Thyroid gland (tissue), 4 donors: ENCODE measurements around the gene DCTN3. TPM values are rescaled to one million over a fixed set of nuclear protein-coding genes. Genes with fewer than 3 reads are reported as not detected.
A peak's percentile ranks its signal among the peaks of the same experiment; 100 is the strongest.

Experiments
- DNase-seq, 2 donors: peaks; one replicate each; pipeline ENCODE4 v3.0.0-alpha.2; 2019
- H3K27ac ChIP-seq, 3 donors: fragments of 200-600 bp; sonication (generic); 1 replicate in 2 of 3; 2 replicates in 1 of 3; pipeline ENCODE4 v1.5.1; 2016 to 2019; ENCODE audit warnings: mild to moderate bottlenecking in 1 of 3, moderate library complexity in 1 of 3
- H3K27me3 ChIP-seq: fragments of 200-600 bp; sonication (generic); one replicate; pipeline ENCODE4 v1.5.1; 2019
- H3K36me3 ChIP-seq, 2 donors: fragments of 200-600 bp; sonication (generic); one replicate each; pipeline ENCODE4 v1.5.1; 2016 to 2019
- H3K4me1 ChIP-seq, 2 donors: fragments of 200-600 bp; sonication (generic); one replicate each; pipeline ENCODE4 v1.5.1; 2017 to 2019
- H3K4me3 ChIP-seq, 3 donors: fragments of 200-600 bp; sonication (generic); replicated peaks in 1 of 3; 1 replicate in 2 of 3; 2 replicates in 1 of 3; pipeline ENCODE4 v1.5.1; 2016; ENCODE audit warnings: mild to moderate bottlenecking in 1 of 3
- H3K9me3 ChIP-seq: fragments of 200-600 bp; sonication (generic); one replicate; pipeline ENCODE4 v1.5.1; 2017
- CTCF ChIP-seq, 6 experiments: fragments of 200-600 bp in 3 of 6; fragments of 450-650 bp in 3 of 6; sonication (generic) in 3 of 6; IDR thresholded peaks; one replicate each; pipeline ENCODE4 v1.5.1; 2016 to 2019; ENCODE audit warnings: antibody characterized with exemption in 6 of 6, mild to moderate bottlenecking in 2 of 6, inconsistent platforms in 1 of 6, moderate library complexity in 1 of 6
- POLR2A ChIP-seq, 2 donors: fragments of 450-650 bp; IDR thresholded peaks; one replicate each; pipeline ENCODE4 v1.6.1; 2017; ENCODE audit warnings: antibody characterized with exemption in 2 of 2, mild to moderate bottlenecking in 2 of 2, moderate library complexity in 1 of 2
- WGBS, 2 donors: methylation state at CpG; one replicate each; pipeline ENCODE4 v1.1.5; 2017; 5-methylcytosine and 5-hydroxymethylcytosine counted together
- intact Hi-C: fragments of 100-400 bp; cut with DNase I; formaldehyde crosslinking; loops from one replicate; pipeline ENCODE4 v1.15.1; 2023
- total RNA-seq, 4 donors: library from RNA; depleted of rRNA; stranded (reverse); fragments of >200 nt; gene quantifications; one replicate each; pipeline ENCODE4 v1.2.3, GENCODE V29; 2016

Gene DCTN3
- total RNA-seq, 4 donors from 2014 or later = 54.6 to 140 (median 89.2) TPM

GRCh38 chr9:34629491-34629808 is 9.2 kb upstream of the DCTN3 start:
- WGBS, 2 donors = 8 to 13% methylated on average over 5 of the region's 5 CpGs
- DNase-seq = no peak
- intact Hi-C loops = no loop called here
- no peaks in the 10 kb centered on the region for H3K9me3 ChIP-seq
- TF ChIP-seq CTCF (IDR thresholded peaks at IDR 0.05) = no peak
- no peak for TF ChIP-seq POLR2A (IDR thresholded peaks at IDR 0.05)
- peaks cover 15% of the 10 kb centered on the region for H3K27me3 ChIP-seq
- peak overlapping the region in 1 of 3 donors; percentile 22 for H3K4me3 ChIP-seq
- no peak overlapping the region for H3K27ac ChIP-seq
- peaks cover 5 to 12% of the 10 kb centered on the region in 2 donors for H3K4me1 ChIP-seq
- no peaks in the 10 kb centered on the region for H3K36me3 ChIP-seq

- DNase-seq = peak; percentile 58 to 66
- intact Hi-C loops = no loop called here
These were observed 8.6 kb upstream of the DCTN3 start, which contains the start of gene ARID3C for GRCh38 chr9:34628656-34629490. TSS of gene ARID3C (minus strand) at chr9:34629066. CDS start at chr9:34628014, 1,052 bp downstream.

GRCh38 chr9:34627716-34628655 is 7.7 kb upstream of the DCTN3 start:
- no peak for TF ChIP-seq CTCF (IDR thresholded peaks at IDR 0.05)
- no peak for TF ChIP-seq POLR2A (IDR thresholded peaks at IDR 0.05)
- no peak overlapping the region for H3K27ac ChIP-seq
- WGBS, 2 donors = 34 to 36% methylated on average over 15 to 19 of the region's 20 CpGs
- H3K36me3 ChIP-seq = no peaks in the 10 kb centered on the region
- intact Hi-C loops = no loop called here
- no peaks in the 10 kb centered on the region for H3K9me3 ChIP-seq
- peaks cover 8 to 21% of the 10 kb centered on the region in 2 donors for H3K4me1 ChIP-seq
- peaks cover 29% of the 10 kb centered on the region for H3K27me3 ChIP-seq
- H3K4me3 ChIP-seq = peak overlapping the region in 1 of 3 donors; percentile 22
- DNase-seq = no peak

More at GRCh38 chr9:34628656-34629490, 8.6 kb upstream of the DCTN3 start, which contains the start of gene ARID3C:
- 1 to 2% methylated on average over 31 to 37 of the region's 69 CpGs for WGBS, 2 donors
- TF ChIP-seq POLR2A (IDR thresholded peaks at IDR 0.05) = no peak
- TF ChIP-seq CTCF (IDR thresholded peaks at IDR 0.05) = peak in 1 of 6 experiments; percentile 12
- H3K4me1 ChIP-seq = peaks cover 5 to 13% of the 10 kb centered on the region in 2 donors
- H3K27ac ChIP-seq = no peak within 1 kb of the TSS
- H3K9me3 ChIP-seq = no peaks in the 10 kb centered on the region
- peak within 1 kb of the TSS in 2 of 3 donors; percentile 22 to 30 for H3K4me3 ChIP-seq
- H3K27me3 ChIP-seq = peaks cover 21% of the 10 kb centered on the region
- H3K36me3 ChIP-seq = no peaks in the 10 kb centered on the region

- H3K36me3 ChIP-seq = no peaks in the 10 kb centered on the region
- H3K27me3 ChIP-seq = peaks cover 29% of the 10 kb centered on the region
- no peaks in the 10 kb centered on the region for H3K9me3 ChIP-seq
- H3K4me3 ChIP-seq = no peak overlapping the region
- 55 to 57% methylated on average over 3 of the region's 3 CpGs for WGBS, 2 donors
- H3K27ac ChIP-seq = no peak overlapping the region
- no peak for TF ChIP-seq POLR2A (IDR thresholded peaks at IDR 0.05)
- TF ChIP-seq CTCF (IDR thresholded peaks at IDR 0.05) = no peak
- intact Hi-C loops = no loop called here
- H3K4me1 ChIP-seq = peaks cover 8 to 21% of the 10 kb centered on the region in 2 donors
- DNase-seq = no peak
These were observed 4.8 kb upstream of the DCTN3 start for GRCh38 chr9:34625186-34625486.
